HEK293 (cell line): ENCODE data around the gene ADAMTS20.
A peak's percentile ranks its signal among the peaks of the same experiment; 100 is the strongest.

Experiments used
- CTCF ChIA-PET: fragments of 350-600 bp; formaldehyde crosslinking; extraction: SDS; loops from one replicate; lab custom pipeline; 2021; ENCODE audit warnings: antibody characterized with exemption; lab: Yijun Ruan, JAX
- POLR2A ChIA-PET: fragments of 300-600 bp; formaldehyde crosslinking; extraction: SDS; loops from one replicate; lab custom pipeline; 2020; ENCODE audit warnings: antibody characterized with exemption, inconsistent platforms; lab: Yijun Ruan, JAX
- H3K27ac ChIP-seq: fragments of 200-500 bp; sonication (Bioruptor generic); 2 replicates; pipeline ENCODE4 v1.5.1; 2014; ENCODE audit warnings: low read depth, low read length, control low read depth, inconsistent platforms; ENCODE audit errors: extremely low read depth
- H3K36me3 ChIP-seq, 2 experiments: fragments of 200-500 bp in 1 of 2; sonication (Bioruptor generic) in 1 of 2; 1 replicate in 1 of 2; 2 replicates in 1 of 2; pipeline ENCODE4 v1.5.1; 2014 to 2017; ENCODE audit warnings: inconsistent platforms in 2 of 2, low read length in 2 of 2; ENCODE audit not compliant: control insufficient read depth in 2 of 2, insufficient read depth in 1 of 2
- H3K4me1 ChIP-seq: fragments of 200-500 bp; sonication (Bioruptor generic); 2 replicates; pipeline ENCODE4 v1.5.1; 2014; ENCODE audit warnings: mild to moderate bottlenecking, low read length, inconsistent platforms; ENCODE audit not compliant: control insufficient read depth, insufficient read depth
- H3K4me3 ChIP-seq: 2 replicates; pipeline ENCODE4 v1.5.1; 2011; ENCODE audit warnings: low read depth, mild to moderate bottlenecking, control low read depth, low read length, moderate library complexity
- H3K9me3 ChIP-seq: fragments of 200-500 bp; sonication (Bioruptor generic); 2 replicates; pipeline ENCODE4 v1.5.1; 2014; ENCODE audit warnings: low read depth, low read length, inconsistent platforms; ENCODE audit not compliant: control insufficient read depth, insufficient read depth
- HOXC10 ChIP-seq: sonication (generic); formaldehyde crosslinking; IDR thresholded peaks from 2 replicates; pipeline ENCODE4 v1.8.1; 2023; ENCODE audit warnings: mild to moderate bottlenecking, missing genetic modification reagents
- KLF1 ChIP-seq: fragments of 450-650 bp; formaldehyde crosslinking; IDR thresholded peaks from 2 replicates; pipeline ENCODE4 v1.5.1; 2016; ENCODE audit warnings: missing biosample characterization, missing genetic modification characterization
- KLF16 ChIP-seq: fragments of 450-650 bp; formaldehyde crosslinking; IDR thresholded peaks from 2 replicates; pipeline ENCODE4 v1.5.1; 2017; ENCODE audit warnings: missing biosample characterization, missing genetic modification characterization
- PRDM2 ChIP-seq: fragments of 450-650 bp; formaldehyde crosslinking; IDR thresholded peaks from 2 replicates; pipeline ENCODE4 v1.5.1; 2016; ENCODE audit warnings: missing biosample characterization, missing genetic modification characterization, borderline replicate concordance
- ZBTB11 ChIP-seq: fragments of 450-650 bp; formaldehyde crosslinking; conservative IDR thresholded peaks from 2 replicates; pipeline ENCODE4 v1.5.1; 2016; ENCODE audit warnings: low read depth, missing biosample characterization, missing genetic modification characterization
- ZBTB49 ChIP-seq: fragments of 450-650 bp; formaldehyde crosslinking; IDR thresholded peaks from 2 replicates; pipeline ENCODE4 v1.5.1; 2016; ENCODE audit warnings: missing biosample characterization, missing genetic modification characterization, low read depth
- ZFHX2 ChIP-seq: fragments of 450-650 bp; formaldehyde crosslinking; conservative IDR thresholded peaks from 2 replicates; pipeline ENCODE4 v1.5.1; 2016; ENCODE audit warnings: missing biosample characterization, missing genetic modification characterization
- ZNF133 ChIP-seq: fragments of 450-650 bp; formaldehyde crosslinking; IDR thresholded peaks from 2 replicates; pipeline ENCODE4 v1.5.1; 2016; ENCODE audit warnings: missing biosample characterization, missing genetic modification characterization
- ZNF214 ChIP-seq: fragments of 450-650 bp; formaldehyde crosslinking; IDR thresholded peaks from 2 replicates; pipeline ENCODE4 v1.5.1; 2017; ENCODE audit warnings: missing biosample characterization, mild to moderate bottlenecking, missing genetic modification characterization, borderline replicate concordance
- ZNF426 ChIP-seq: fragments of 450-650 bp; formaldehyde crosslinking; IDR thresholded peaks from 2 replicates; pipeline ENCODE4 v1.5.1; 2017; ENCODE audit warnings: missing biosample characterization, missing genetic modification characterization, mild to moderate bottlenecking, inconsistent platforms, moderate library complexity
- ZNF433 ChIP-seq: fragments of 450-650 bp; formaldehyde crosslinking; IDR thresholded peaks from 2 replicates; pipeline ENCODE4 v1.5.1; 2016; ENCODE audit warnings: missing biosample characterization, missing genetic modification characterization, low read depth
- ZNF449 ChIP-seq: fragments of 450-650 bp; formaldehyde crosslinking; IDR thresholded peaks from 2 replicates; pipeline ENCODE4 v1.5.1; 2017; ENCODE audit warnings: missing biosample characterization, mild to moderate bottlenecking, missing genetic modification characterization, moderate library complexity

The ADAMTS20 gene

GRCh38 chr12:43337571-43338444 is 214.2 kb downstream of the ADAMTS20 start:
- Histone ChIP-seq H3K27ac (peak overlapping the region; percentile 22; the same call in 1 of the 2 replicates), H3K9me3 (no peaks in the 10 kb centered on the region), H3K4me1 (peaks cover 13% of the 10 kb centered on the region), H3K4me3 (no peak overlapping the region), H3K36me3 (no peaks in the 10 kb centered on the region)
- POLR2A ChIA-PET = no interaction called here
- CTCF ChIA-PET = interaction anchor here (0.5 to 3.8 kb wide), 17 partner anchors 8 to 1207 kb away, joined by 3 to 12 read pairs (median 3); no protein-coding TSS in a partner anchor
- TF ChIP-seq ZBTB49 (no peak), KLF16 (tag by site-specific recombination) (no peak), ZNF133 (no peak), ZFHX2 (tag by site-specific recombination) (no peak), HOXC10 (CRISPR knock-in tag) (no peak), ZNF449 (tag by site-specific recombination) (no peak), KLF1 (tag by site-specific recombination) (no peak), ZNF426 (tag by site-specific recombination) (no peak), ZNF433 (tag by site-specific recombination) (no peak), ZBTB11 (tag by site-specific recombination) (no peak), PRDM2 (tag by site-specific recombination) (no peak), ZNF214 (tag by site-specific recombination) (no peak)
